Gastroesophageal sphincter (tissue), 4 donors: ENCODE results near the gene IRGQ. TPM values are rescaled to one million over a fixed set of nuclear protein-coding genes. Genes with fewer than 3 reads are reported as not detected.

Experiments used
- ATAC-seq: fragments of 150-250 bp; one replicate; pipeline ENCODE4 v1.9.1; 2016; ENCODE audit warnings: mild to moderate bottlenecking, moderate library complexity
- H3K27ac ChIP-seq, 4 donors: fragments of 200-600 bp; sonication (generic) in 3 of 4; 1 replicate in 3 of 4; 2 replicates in 1 of 4; pipeline ENCODE4 v1.5.1; 2016 to 2019
- H3K27me3 ChIP-seq: fragments of 200-600 bp; sonication (generic); one replicate; pipeline ENCODE4 v1.5.1; 2019
- H3K36me3 ChIP-seq, 2 donors: fragments of 200-600 bp; sonication (generic); one replicate each; pipeline ENCODE4 v1.5.1; 2019; ENCODE audit warnings: control low read depth in 1 of 2
- H3K4me1 ChIP-seq, 3 donors: fragments of 200-600 bp; sonication (generic); 1 replicate in 2 of 3; 2 replicates in 1 of 3; pipeline ENCODE4 v1.5.1; 2016 to 2019; ENCODE audit warnings: control low read depth in 2 of 3
- H3K4me3 ChIP-seq, 2 donors: fragments of 200-600 bp; sonication (generic); one replicate each; pipeline ENCODE4 v1.5.1; 2019; ENCODE audit warnings: mild to moderate bottlenecking in 1 of 2, moderate library complexity in 1 of 2
- H3K9me3 ChIP-seq, 3 donors: fragments of 200-600 bp; sonication (generic); one replicate each; pipeline ENCODE4 v1.5.1; 2017 to 2019; ENCODE audit warnings: control low read depth in 2 of 3
- EP300 ChIP-seq: sonication (generic); formaldehyde crosslinking; IDR thresholded peaks from one replicate; pipeline ENCODE4 v1.6.1; 2017; ENCODE audit warnings: antibody characterized with exemption, mild to moderate bottlenecking
- POLR2A ChIP-seq, 2 donors: fragments of 450-650 bp; IDR thresholded peaks; one replicate each; pipeline ENCODE4 v1.6.1; 2017; ENCODE audit warnings: antibody characterized with exemption in 2 of 2, mild to moderate bottlenecking in 2 of 2, moderate library complexity in 1 of 2
- POLR2AphosphoS5 ChIP-seq: sonication (generic); formaldehyde crosslinking; IDR thresholded peaks from one replicate; pipeline ENCODE4 v1.6.1; 2017; ENCODE audit warnings: antibody characterized with exemption
- WGBS, 2 donors: methylation state at CpG; one replicate each; pipeline ENCODE4 v1.1.5; 2018; ENCODE audit warnings: low coverage in 1 of 2; 5-methylcytosine and 5-hydroxymethylcytosine counted together
- total RNA-seq, 4 donors: library from RNA; depleted of rRNA; stranded (reverse); fragments of >200 nt; gene quantifications; one replicate each; pipeline ENCODE4 v1.1.0, GENCODE V29; 2016
- TF ChIP-seq, protein P1 (sequence below), 4 experiments: fragments of 200-600 bp in 2 of 4; fragments of 450-650 bp in 2 of 4; sonication (generic) in 1 of 4; IDR thresholded peaks; one replicate each; pipeline ENCODE4 v1.5.1; 2017 to 2019; ENCODE audit warnings: antibody characterized with exemption in 4 of 4, mild to moderate bottlenecking in 2 of 4, moderate library complexity in 2 of 4

Gene IRGQ
- total RNA-seq, 4 donors from 2014 or later: 25.5 to 38.5 (median 27.8) TPM

DNA sequence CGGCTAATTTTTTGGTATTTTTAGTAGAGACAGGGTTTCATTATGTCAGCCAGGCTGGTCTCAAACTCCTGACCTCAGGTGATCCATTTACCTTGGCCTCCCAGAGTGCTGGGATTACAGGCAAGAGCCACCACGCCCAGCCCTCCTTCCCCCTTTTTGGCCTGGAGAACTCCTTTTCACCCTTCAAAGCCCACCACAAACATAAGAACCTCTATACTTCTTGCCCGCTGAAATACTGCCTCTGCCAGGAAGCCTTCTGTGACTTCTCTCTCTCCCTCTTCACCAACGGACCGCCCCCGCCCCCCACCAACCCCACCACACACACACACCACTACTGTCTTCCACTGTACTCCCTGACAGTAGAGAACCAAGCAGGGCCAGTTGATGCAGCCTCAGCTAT is 21.0 kb upstream of the IRGQ start:
- whole genome bisulfite sequencing, 2 donors: 82% methylated on average over 4 of the region's 6 CpGs; no CpG with 5 or more reads in 1 of the 2 donors
- no peaks in the 10 kb centered on the region for H3K27me3 ChIP-seq
- peaks cover 0 to 25% of the 10 kb centered on the region in 2 donors for H3K36me3 ChIP-seq
- TF ChIP-seq POLR2AphosphoS5 (no peak), POLR2A (IDR thresholded peaks at IDR 0.05) (no peak), EP300 (no peak)
- TF ChIP-seq, protein P1, sequence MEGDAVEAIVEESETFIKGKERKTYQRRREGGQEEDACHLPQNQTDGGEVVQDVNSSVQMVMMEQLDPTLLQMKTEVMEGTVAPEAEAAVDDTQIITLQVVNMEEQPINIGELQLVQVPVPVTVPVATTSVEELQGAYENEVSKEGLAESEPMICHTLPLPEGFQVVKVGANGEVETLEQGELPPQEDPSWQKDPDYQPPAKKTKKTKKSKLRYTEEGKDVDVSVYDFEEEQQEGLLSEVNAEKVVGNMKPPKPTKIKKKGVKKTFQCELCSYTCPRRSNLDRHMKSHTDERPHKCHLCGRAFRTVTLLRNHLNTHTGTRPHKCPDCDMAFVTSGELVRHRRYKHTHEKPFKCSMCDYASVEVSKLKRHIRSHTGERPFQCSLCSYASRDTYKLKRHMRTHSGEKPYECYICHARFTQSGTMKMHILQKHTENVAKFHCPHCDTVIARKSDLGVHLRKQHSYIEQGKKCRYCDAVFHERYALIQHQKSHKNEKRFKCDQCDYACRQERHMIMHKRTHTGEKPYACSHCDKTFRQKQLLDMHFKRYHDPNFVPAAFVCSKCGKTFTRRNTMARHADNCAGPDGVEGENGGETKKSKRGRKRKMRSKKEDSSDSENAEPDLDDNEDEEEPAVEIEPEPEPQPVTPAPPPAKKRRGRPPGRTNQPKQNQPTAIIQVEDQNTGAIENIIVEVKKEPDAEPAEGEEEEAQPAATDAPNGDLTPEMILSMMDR (IDR thresholded peaks at IDR 0.05): no peak
- peaks cover 0 to 46% (median 5%) of the 10 kb centered on the region in 3 donors for H3K4me1 ChIP-seq
- no peaks in the 10 kb centered on the region for H3K9me3 ChIP-seq
- H3K4me3 ChIP-seq: no peak overlapping the region
- H3K27ac ChIP-seq: no peak overlapping the region
- no peak for ATAC-seq

DNA sequence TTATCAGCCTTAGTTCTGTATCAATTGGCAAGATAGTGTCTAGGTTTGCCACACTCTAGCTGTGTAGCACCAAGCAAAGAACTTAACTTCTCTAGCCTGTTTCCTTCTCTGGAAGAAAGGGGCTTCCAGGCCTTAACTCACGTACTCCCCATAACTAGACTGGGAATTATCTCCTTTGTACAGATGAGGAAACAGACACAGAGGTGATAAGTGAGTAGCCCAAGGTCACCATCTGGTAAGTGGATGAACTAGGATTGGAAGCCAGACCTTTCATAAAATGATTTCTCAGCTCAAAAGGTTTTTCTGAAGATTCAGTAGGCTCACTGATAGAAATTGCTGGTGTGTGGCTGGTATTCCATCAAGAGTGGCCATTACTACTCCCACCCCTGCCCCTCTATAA is 20.4 kb upstream of the IRGQ start:
- peaks cover 0 to 46% (median 5%) of the 10 kb centered on the region in 3 donors for H3K4me1 ChIP-seq
- no peak overlapping the region for H3K27ac ChIP-seq
- H3K27me3 ChIP-seq: no peaks in the 10 kb centered on the region
- 83% methylated on average over 1 of the region's 1 CpG; no CpG with 5 or more reads in 1 of the 2 donors for WGBS, 2 donors
- no peak overlapping the region for H3K4me3 ChIP-seq
- no peaks in the 10 kb centered on the region for H3K9me3 ChIP-seq
- H3K36me3 ChIP-seq: peaks cover 0 to 31% of the 10 kb centered on the region in 2 donors
- TF ChIP-seq POLR2AphosphoS5 (no peak), EP300 (no peak), POLR2A (IDR thresholded peaks at IDR 0.05) (no peak)
- TF ChIP-seq, protein P1 (IDR thresholded peaks at IDR 0.05): no peak
- ATAC-seq: no peak

DNA sequence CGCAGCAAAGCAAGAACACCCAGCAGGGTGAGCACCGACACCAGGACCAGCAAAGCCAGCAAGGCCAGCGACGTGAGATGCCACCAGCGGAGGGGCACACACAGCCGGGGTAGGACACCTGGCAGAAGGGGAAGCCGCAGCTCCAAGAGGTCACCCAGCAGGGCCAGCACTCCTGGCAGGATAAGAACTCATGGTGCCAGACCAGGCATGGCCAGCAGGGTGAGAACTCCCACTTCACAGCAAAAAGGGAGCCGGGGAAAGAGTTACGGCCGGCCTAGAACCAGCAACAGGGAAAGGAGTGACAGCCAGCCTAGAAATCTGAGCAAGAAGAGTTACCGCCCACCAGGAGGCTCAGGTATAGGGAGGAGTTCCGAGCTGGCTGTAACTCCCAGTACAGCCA is 16.4 kb upstream of the IRGQ start:
- no peak overlapping the region for H3K4me3 ChIP-seq
- no peaks in the 10 kb centered on the region for H3K9me3 ChIP-seq
- no peak for TF ChIP-seq POLR2A (IDR thresholded peaks at IDR 0.05)
- TF ChIP-seq, protein P1 (IDR thresholded peaks at IDR 0.05): no peak
- TF ChIP-seq POLR2AphosphoS5: no peak
- no peak for TF ChIP-seq EP300
- peaks cover 0 to 48% of the 10 kb centered on the region in 2 donors for H3K36me3 ChIP-seq
- H3K27ac ChIP-seq: no peak overlapping the region
- 100% methylated on average over 2 of the region's 12 CpGs; no CpG with 5 or more reads in 1 of the 2 donors for WGBS, 2 donors
- H3K4me1 ChIP-seq: peaks cover 0 to 18% (median 0%) of the 10 kb centered on the region in 3 donors
- ATAC-seq: no peak
- H3K27me3 ChIP-seq: no peaks in the 10 kb centered on the region

DNA sequence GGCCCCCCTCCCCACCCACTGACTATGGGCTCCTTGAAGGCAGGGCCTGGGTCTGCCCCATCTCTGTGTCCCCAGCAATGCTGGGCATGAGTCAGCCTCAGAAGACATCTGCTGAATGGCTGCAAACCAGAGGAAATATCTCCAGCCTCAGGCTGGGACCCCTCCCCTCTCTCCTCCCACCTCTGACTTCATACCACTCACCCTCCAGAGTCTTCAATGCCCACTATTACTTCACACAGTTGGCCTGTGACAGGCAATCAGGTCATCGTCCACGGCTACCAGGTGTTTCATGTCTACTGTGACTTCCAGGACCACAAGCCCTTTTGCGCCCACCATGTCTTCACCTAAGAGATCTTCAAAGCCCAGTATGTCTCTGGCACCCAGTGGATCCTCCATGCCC is 15.9 kb upstream of the IRGQ start, which contains the start of gene SRRM5:
Gene SRRM5, plus strand, starts transcription at position 301 of the 400 bp plus-strand sequence. Its CDS starts 34 bp downstream, at position 335.
- no peak for ATAC-seq

More for the DNA sequence above, 15.9 kb upstream of the IRGQ start, which contains the start of gene SRRM5:
- H3K9me3 ChIP-seq: no peaks in the 10 kb centered on the region
- TF ChIP-seq EP300 (no peak), POLR2A (IDR thresholded peaks at IDR 0.05) (no peak), POLR2AphosphoS5 (no peak)
- TF ChIP-seq, protein P1 (IDR thresholded peaks at IDR 0.05): no peak
- H3K4me1 ChIP-seq: peaks cover 0 to 13% (median 0%) of the 10 kb centered on the region in 3 donors
- H3K4me3 ChIP-seq: no peak within 1 kb of the TSS
- H3K27ac ChIP-seq: no peak within 1 kb of the TSS
- peaks cover 0 to 54% of the 10 kb centered on the region in 2 donors for H3K36me3 ChIP-seq
- no peaks in the 10 kb centered on the region for H3K27me3 ChIP-seq
- 80% methylated on average over 1 of the region's 3 CpGs; no CpG with 5 or more reads in 1 of the 2 donors for WGBS, 2 donors
